KG1 (cell line): ENCODE measurements around the gene LRP1B.
"Not testable (repeated sequence)": the region's sequence is repeated elsewhere in the genome, so short reads cannot be mapped to it uniquely, and the experiment has no call there.

Experiments used
- DNase-seq: peaks from one replicate; lab custom pipeline; 2025; lab: John Stamatoyannopoulos, UW

The LRP1B gene

DNA sequence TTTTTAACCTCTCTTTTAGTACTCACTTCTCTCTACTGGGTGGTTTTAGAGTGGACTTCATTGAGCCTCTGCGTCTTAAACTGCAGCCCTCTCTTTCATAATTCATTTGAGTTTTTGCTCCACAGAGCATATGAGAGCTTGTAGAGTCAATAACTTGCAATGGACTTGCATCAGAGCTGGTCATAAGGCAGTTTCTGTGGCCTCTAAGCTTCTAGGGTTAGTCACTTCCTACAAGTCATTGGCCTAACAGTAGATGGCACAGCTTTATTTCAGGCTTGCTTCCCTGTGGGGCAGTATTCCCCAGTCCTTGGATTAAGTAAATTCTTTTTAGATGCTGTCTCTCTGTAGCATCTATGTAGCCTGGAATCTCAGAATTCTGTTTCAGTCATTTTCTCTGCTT is 1435.7 kb downstream of the LRP1B start:
- DNase-seq: no peak

DNA sequence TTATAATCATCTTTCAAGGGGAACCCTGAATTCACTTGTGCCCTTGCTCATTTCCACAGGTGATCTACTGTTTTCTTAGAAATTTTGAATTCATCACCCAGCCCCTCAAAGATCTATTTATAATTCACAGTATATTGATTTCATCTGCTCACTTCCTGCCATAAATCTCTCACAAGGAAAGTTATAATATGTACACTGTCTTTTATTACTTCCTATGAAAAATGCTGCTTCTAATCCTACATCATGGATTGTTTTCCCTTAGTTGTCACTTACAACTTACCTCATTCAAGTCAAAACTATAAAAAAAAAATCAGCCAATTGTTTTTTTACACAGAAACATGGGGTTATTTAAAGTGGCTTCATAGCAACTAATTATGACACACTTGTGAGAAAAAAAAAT is 1443.0 kb downstream of the LRP1B start:
- no peak for DNase-seq

DNA sequence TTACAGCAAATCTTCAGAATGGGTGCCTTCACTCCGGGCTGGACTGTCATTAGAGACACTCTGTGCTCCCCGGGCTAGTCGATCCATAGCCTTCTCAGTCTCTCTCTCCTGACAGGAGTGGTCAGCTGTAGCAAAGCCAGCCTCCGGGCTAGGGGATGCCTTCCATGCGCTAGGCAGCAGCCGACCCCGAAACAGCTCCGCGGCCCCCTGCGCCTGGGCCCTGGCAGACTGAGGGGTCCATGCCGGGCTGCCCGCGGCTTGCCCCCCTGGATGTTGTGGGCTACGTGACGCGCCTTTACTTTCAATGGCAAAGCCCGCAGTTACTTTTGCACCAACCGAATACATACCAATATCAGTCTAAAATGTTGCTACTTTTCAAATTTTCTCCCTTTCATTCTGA is 1447.2 kb downstream of the LRP1B start:
- DNase-seq: no peak

DNA sequence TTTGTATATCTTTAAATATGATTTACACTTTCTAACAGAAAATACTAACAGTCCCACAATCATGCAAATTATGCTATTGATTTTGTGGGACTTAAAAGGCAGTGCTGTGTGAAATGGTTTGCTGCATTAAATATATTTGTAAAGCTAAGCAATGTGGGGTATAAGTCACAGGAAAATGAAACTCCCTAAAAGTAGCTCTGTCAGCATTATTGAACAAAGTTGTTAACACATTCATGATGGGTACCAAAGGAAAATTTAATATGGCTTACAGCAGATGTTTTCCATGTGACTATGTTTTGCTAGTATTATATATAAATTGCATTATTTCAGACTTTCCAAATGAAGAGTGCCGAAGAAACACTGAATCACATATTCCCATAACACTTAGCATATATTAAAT is 1450.0 kb downstream of the LRP1B start:
- DNase-seq: no peak

DNA sequence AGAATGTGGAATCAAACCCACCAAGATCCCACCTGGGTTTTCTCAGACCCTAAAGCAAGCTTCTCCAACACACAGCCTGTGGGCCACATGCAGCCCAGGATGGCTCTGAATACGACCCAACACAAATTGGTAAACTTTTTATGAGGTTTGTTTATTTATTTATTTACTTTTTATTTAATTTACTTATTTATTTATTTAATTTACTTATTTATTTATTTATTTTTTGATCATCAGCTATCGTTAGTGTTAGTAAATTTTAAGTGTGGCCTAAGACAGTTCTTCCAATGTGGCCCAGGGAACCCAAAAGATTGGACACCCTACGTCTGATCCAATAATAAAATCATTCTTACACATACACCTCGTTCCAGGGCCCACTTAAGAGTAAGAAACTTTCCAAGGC is 1451.1 kb downstream of the LRP1B start:
- no peak for DNase-seq

DNA sequence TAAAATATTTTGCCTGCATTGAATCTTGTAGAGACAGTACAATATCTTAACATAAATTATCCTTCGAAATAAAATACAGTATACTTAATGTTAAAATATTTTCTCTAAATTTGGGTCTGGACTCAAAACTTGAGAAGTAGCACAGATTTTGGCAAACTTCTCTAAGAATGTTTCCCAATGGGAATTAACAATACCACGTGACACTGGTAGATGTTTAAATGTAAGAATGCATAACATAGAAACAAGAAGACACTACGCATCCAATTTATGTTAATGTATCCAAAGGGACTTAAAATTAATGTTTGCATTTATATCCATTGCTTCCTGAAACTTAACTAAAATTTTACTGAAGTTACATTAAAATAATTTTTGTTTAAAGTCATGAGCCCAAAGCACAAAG is 1460.9 kb downstream of the LRP1B start:
- DNase-seq: no peak

DNA sequence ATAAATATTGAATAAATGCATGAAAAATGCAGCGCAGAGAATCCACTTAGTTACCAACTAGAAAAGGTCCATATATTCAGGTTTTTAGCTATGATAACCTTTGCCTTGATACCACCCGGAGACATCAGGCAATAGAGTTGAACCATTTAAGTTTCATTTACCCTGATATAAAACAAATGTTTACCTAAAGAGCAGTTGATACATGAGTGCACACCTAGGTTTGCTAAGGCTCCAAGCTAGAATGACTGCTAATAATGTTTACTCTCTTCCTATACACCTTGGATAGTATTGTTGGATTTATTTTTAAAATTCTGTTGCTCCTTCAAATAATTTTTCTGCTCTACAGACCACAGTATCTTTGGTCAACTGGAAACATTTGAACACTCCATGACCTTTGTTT is 1463.6 kb downstream of the LRP1B start:
- no peak for DNase-seq

DNA sequence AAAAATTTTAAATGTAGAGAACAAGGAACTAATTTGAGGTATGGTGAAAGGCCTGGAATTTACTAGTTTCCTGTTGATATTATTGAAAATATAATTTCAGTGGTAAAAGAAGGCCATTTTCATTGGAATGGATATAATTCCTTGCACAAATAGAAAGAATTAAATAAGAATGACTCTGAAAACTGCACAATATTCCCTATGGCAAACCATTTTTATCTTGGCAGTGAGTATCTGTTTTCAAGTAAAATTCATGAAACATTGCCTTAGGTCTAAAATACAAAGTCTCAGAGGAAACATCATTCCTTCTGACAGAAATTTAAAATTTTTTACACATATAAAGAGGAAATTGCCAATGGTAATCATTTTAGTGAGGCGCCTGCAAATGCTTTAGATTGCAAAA is 1468.3 kb downstream of the LRP1B start:
- DNase-seq: no peak

DNA sequence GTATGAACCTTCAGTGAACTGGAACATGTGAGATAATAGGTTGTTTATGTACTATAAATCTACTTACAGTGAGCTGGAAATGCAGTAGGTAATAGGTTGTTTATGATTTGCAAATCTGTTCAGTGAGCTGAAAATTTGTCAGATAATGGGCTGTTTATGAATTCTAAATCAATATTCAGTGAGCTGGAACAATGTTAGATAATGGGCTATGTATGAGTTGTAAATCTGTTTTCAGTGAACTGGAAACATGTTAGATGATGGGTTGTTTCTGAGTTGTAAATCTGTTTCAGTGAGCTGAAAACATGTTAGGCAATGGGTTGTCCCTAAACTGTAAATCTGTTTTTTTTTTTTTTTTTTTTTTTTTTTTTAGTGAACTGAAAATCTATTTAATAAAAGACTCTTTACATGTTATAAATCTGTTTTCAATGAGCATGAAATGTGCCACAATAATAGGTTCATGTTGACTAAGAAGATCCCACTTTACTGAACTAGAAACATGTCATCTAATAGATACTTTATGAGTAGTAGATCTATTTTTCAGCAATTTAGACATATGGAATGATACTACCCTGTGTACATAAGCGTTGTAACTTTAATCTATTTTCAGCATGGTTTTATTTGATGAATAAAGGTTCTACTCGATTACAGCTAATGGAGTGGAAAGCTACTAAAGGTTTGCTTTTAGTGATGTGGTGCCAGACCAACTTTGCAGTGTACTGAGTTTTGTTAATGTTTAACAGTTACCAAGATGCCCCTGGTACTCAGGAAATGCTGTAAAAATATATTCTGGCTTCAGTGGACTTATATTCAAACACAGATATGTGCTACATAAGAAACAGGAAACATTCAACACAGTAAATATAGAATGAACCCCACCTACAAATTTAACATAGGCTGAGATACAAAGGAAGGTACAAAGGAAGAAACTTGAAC is 1471.8 kb downstream of the LRP1B start:
- no peak for DNase-seq

DNA sequence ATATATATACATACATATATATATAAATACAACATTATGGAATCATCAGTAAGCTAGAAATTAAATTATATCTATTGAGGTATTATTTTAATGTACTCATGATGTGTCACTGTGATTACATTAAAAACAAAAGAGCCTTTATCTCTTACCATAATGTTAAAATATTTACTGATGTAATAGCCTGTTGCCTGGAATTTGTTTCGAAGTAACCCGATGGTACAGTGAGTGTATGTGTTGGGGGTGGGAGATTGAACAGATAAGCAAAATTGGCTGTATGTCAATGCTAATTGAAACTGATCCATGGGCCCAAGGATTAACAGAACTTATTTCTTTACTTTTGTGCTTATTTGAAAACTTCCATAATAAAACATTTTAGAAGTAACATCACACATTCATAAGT is 1473.2 kb downstream of the LRP1B start:
- DNase-seq: no peak

DNA sequence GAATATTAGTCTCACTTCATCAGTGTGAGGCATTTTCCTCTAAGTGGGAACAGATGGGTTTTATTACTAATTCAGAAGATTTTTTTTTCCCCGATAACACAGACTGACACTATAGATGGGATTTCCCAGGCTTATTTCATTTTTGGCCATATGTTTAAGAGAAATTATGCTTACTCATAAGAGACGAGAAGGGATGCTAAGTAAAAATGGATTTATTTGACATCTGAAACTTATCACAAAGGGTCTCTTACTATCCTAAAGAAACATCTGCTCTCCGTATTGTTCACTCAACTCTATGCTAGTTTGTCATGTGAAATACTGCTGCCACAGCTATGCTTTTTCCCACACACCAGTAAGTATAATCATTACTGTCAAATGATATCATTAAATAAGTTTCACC is 1476.3 kb downstream of the LRP1B start:
- DNase-seq: no peak

DNA sequence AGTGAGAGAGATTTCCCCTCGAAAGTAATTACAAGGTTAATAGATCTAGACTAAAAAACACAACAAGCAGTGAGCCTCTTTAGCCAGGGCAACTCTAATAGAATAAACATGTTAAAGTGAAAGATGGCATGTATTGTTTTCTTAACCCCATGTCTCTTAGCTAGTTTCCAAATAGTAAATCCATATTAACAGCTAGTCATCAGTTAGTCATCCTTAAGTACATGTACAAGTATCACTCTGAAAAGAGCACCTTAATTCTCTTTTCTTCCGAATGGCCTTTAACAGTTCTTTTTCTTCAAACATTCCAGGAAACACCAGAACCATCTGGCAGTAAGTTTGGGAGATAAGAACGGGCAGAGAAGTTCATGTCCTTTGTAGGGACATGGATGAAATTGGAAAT is 1480.0 kb downstream of the LRP1B start:
- DNase-seq: no peak

DNA sequence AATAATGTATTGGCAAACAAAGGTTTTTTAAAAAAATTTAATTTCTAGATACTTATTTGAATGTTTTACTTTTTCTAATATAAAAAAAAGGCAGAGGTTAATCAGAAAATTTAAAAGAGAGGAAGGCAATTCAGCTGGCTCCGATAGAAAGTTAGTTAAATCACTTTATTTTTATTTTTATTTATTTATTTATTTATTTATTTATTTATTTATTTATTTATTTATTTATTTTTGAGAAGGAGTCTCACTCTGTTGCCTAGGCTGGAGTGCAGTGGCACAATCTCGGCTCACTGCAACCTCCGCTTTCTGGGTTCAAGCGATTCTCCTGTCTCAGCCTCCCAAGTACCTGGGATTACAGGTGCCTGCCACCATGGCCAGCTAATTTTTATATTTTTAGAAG is 1480.7 kb downstream of the LRP1B start:
- DNase-seq: not testable (repeated sequence)

DNA sequence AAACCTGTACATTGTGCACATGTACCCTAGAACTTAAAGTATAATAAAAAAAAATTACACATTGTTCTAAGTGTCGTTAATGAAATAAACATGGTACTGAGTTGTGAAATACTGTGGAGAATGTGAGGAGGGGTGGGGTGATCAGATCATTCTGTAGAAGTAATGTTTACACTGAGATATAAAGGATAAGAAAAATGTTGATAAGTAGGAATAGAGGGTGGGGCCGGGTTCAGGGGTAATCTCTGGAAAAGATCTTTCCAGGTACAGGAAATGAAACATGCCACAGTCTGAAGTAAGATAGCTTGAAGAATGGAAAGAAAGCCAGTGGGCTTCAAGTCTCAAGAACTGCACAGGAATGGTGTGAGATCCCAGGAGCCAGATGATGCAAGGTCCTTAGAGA is 1482.4 kb downstream of the LRP1B start:
- no peak for DNase-seq

DNA sequence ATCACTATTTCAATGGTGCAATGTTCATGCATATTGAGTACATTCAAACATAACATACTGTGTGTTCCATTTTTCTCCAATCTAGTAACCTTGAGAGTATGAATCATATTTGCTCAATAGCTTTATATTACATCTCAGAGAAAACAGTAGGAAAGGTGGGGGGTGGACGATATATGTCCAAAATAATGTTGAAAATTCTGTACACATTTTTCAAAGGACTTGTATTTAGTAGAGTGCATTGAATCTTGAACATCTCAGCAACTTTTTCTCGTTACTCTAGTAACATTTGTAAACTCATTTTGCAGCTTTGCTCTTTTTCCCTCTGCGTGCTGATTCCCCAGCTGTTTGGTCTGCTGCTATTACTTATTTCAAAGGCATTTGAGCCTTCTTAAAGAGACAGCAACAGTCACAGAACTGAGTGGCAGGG is 1487.0 kb downstream of the LRP1B start:
- DNase-seq: no peak

DNA sequence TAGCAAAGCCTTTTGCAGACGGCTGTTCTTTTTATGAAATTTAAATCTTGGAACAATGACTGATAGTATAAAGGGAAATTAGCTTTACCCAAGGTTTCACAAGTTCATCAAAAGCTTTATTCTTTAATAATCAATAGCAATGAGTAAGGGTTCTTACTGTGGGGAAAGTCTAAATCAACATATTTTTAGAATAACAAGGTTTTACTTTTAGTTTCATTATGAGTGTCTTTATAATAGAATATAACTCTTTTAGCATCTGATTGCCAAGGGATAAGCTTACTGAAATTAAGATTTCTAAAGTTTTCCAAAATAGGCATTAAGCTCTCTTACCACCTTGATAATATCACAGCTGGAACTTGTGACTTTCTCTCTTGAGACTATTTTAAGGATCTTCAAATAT is 1489.7 kb downstream of the LRP1B start:
- DNase-seq: no peak

DNA sequence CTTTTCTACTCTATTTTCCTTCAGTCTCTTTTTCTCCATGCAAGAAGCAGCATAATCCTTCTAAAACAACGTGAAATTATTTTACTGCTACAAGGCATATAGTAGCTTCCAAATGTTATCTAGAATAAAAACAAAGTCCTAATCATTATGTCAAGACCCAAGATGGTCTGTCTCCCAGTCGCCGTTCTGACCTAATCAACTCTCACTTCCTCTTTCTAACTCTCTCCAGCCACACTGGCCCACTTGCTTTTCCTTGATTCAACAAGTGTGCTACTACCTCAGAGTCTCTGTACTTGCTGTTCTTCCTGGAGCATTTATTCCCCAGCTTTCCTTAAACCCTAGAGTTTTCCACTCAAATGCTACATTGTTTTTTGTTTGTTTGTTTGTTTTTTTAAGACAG is 1491.2 kb downstream of the LRP1B start:
- no peak for DNase-seq

DNA sequence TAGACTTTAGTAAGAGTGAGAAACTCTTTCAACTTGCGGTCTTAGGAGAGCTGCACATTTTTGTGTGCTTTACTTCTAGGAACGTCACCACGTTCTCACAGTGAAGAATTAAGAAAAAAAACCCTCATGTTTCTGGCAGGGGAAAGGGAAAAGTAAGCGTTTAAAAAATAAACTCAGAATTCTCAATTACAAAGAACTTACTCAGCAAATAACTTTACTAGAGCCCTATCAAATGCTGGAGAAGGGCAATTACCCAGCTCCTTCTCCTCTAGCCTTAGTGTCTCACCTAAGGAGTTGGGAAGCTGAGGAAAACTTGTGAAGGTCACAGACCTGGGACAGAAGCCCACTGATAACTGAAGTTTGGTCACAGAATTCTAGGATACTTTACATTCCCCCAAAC is 1500.3 kb downstream of the LRP1B start:
- DNase-seq: no peak

DNA sequence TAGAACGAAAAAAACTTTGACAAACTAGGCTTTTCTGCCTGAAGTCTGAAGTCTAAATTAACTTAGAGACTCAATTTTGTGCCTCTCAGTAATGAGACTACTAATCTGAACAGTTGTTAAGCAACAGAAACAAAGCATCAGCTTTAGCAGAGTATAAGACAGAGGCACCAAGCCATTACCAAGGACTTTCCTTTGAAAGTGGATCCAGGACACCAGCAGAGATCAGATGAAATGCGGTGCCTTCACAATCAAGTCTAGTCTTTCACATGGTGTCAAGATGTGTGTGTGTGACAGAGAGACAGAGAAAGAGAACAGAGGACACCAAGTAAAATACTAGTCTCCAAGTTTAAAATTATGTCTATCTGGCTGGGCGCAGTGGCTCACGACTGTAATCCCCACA is 1502.9 kb downstream of the LRP1B start:
- DNase-seq: no peak

DNA sequence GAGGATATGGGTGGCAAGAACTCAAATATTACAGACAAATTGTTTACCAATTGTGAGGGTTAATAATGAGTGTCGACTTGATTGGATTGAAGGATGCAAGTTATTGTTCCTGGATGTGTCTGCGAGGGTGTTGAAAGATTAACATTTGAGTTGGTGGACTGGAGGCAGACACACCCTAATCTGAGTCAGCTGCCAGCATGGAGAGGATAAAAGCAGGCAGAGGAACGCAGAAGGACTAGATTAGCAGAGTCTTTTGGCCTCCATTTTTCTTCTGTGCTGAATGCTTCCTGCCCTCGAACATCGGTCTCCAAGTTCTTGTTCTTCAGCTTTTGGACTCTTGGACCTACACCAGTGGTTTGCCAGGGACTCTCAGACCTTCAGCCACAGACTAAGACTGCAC is 1503.7 kb downstream of the LRP1B start:
- DNase-seq: no peak

DNA sequence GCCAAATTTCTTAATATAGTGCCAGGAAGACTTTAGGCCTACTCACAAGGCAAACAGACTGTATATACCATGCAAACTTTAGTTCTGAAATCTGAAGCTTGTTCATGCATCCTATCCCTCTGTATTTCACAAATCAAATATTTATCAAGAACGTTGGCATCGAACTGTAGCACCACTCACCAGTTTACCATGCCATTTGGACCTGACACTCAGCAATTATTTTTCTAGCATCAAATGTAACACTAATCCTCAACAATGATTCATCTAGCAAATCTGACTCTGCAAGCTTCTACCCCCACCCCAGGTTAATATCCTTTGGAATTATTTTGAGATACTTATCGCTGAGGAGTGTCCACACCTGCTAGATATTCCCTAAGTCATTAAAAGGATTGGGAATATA is 1506.6 kb downstream of the LRP1B start:
- no peak for DNase-seq

DNA sequence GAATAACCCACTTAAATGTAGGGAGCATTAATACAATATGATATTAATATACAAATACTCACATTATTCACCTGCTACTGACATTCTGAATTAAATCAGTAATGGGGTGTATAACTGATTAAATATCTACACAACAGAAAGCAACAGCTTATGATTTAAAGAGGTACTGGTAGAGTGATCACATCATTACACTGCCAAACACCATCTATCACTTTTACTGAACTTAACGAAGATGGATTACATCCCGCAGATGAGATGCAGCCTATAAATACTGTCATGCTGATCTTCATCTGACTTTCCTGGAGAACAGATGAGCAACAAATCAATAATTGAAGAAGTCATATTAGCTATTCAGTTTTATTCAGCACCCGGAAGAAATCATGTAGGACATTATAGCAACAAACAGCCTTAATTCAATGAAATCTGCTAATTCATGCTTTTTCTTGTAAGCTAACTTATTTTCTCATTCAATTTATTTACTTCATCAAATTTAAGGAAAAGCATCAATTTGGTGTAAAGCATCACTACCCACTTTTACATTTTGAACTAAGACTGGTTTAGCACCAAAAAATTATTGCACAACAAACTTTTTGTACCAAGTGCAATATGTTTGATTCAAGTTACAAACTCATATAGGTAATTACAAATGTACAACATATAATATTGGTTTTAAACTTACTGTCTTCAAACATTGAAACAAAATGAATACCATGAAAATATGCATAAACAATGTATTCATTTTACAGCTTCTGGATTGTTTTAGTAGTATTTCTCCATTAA is 1509.0 kb downstream of the LRP1B start:
- no peak for DNase-seq

DNA sequence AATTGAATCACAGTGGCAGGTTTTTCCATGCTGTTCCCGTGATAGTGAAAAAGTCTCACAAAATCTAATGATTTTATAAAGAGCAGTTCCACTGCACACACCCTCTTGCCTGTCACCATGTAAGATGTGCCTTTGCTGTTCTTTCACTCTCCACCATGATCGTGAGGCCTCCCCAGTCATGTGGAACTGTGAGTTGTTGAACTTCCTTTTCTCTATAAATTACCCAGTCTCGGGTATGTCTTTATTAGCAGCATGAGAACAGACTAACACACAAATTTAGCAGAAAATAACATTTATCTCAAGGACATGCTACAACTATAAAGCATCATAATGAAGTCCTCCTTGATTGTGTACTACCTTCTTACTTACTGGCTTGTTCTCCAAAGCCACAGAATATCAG is 1526.0 kb downstream of the LRP1B start:
- no peak for DNase-seq
